HepG2 (cell line): Measurements from ENCODE around the gene LRRC8D. TPM values are rescaled to one million over a fixed set of nuclear protein-coding genes. Genes with fewer than 3 reads are reported as not detected.

ENCODE experiments used
- ARHGAP35 ChIP-seq: sonication (generic); formaldehyde crosslinking; IDR thresholded peaks from 2 replicates; pipeline ENCODE4 v1.9.0; 2022; ENCODE audit warnings: mild to moderate bottlenecking, inconsistent platforms, moderate library complexity, missing genetic modification reagents, borderline replicate concordance
- BRCA1 ChIP-seq: sonication (generic); formaldehyde crosslinking; IDR thresholded peaks from 2 replicates; pipeline ENCODE4 v1.4.0; 2020; ENCODE audit warnings: missing genetic modification reagents
- LCORL ChIP-seq, 2 experiments: fragments of 450-650 bp in 1 of 2; sonication (generic) in 1 of 2; formaldehyde crosslinking in 1 of 2; IDR thresholded peaks; 2 replicates each; pipeline versions ENCODE4 v1.5.0 to v1.6.1; 2017 to 2020; ENCODE audit warnings: antibody characterized with exemption in 1 of 2, missing genetic modification reagents in 1 of 2
- MTF2 ChIP-seq: sonication (generic); formaldehyde crosslinking; IDR thresholded peaks from 2 replicates; pipeline ENCODE4 v1.5.0; 2020; ENCODE audit warnings: missing genetic modification reagents, borderline replicate concordance
- NCOA5 ChIP-seq: sonication (generic); formaldehyde crosslinking; IDR thresholded peaks from 2 replicates; pipeline ENCODE4 v1.4.0; 2020; ENCODE audit warnings: missing genetic modification reagents
- PTBP1 ChIP-seq: fragments of 200-400 bp; formaldehyde crosslinking; IDR thresholded peaks from 2 replicates; pipeline ENCODE4 v1.6.1; 2018; ENCODE audit warnings: low read length, low read depth; ENCODE audit not compliant: poor library complexity, severe bottlenecking
- RARA ChIP-seq: IDR thresholded peaks from 2 replicates; pipeline ENCODE4 v1.6.1; 2016; ENCODE audit warnings: missing genetic modification reagents, missing compliant biosample characterization
- SKIL ChIP-seq: sonication (generic); formaldehyde crosslinking; IDR thresholded peaks from 2 replicates; pipeline ENCODE4 v1.8.0; 2022; ENCODE audit warnings: missing genetic modification reagents, mild to moderate bottlenecking, moderate library complexity, borderline replicate concordance
- SNAI1 ChIP-seq: sonication (generic); formaldehyde crosslinking; IDR thresholded peaks from 2 replicates; pipeline ENCODE4 v1.5.0; 2020; ENCODE audit warnings: mild to moderate bottlenecking, missing genetic modification reagents, borderline replicate concordance
- TBP ChIP-seq: sonication (generic); formaldehyde crosslinking; IDR thresholded peaks from 2 replicates; pipeline ENCODE4 v1.5.0; 2020; ENCODE audit warnings: missing genetic modification reagents
- TBX3 ChIP-seq: fragments of 450-650 bp; IDR thresholded peaks from 2 replicates; pipeline ENCODE4 v1.6.1; 2017; ENCODE audit warnings: antibody characterized with exemption, mild to moderate bottlenecking, inconsistent platforms, borderline replicate concordance
- ZGPAT ChIP-seq: IDR thresholded peaks from 2 replicates; pipeline ENCODE4 v1.6.1; 2016; ENCODE audit warnings: mild to moderate bottlenecking
- ZNF101 ChIP-seq: sonication (generic); formaldehyde crosslinking; IDR thresholded peaks from 2 replicates; pipeline ENCODE4 v1.4.0; 2020; ENCODE audit warnings: mild to moderate bottlenecking, low read depth, missing genetic modification reagents, borderline replicate concordance
- ZNF264 ChIP-seq: sonication (generic); formaldehyde crosslinking; IDR thresholded peaks from 2 replicates; pipeline ENCODE4 v1.4.0; 2020; ENCODE audit warnings: missing genetic modification reagents
- ZNF317 ChIP-seq: sonication (generic); formaldehyde crosslinking; IDR thresholded peaks from 2 replicates; pipeline ENCODE4 v1.5.0; 2020; ENCODE audit warnings: mild to moderate bottlenecking, missing genetic modification reagents
- ZNF354B ChIP-seq: sonication (generic); formaldehyde crosslinking; IDR thresholded peaks from 2 replicates; pipeline ENCODE4 v1.8.0; 2022; ENCODE audit warnings: mild to moderate bottlenecking, missing genetic modification reagents
- ZNF710 ChIP-seq: sonication (generic); formaldehyde crosslinking; IDR thresholded peaks from 2 replicates; pipeline ENCODE4 v1.5.0; 2020; ENCODE audit warnings: mild to moderate bottlenecking, missing genetic modification reagents, borderline replicate concordance
- ZNF740 ChIP-seq: sonication (generic); formaldehyde crosslinking; IDR thresholded peaks from 2 replicates; pipeline ENCODE4 v1.4.0; 2020; ENCODE audit warnings: missing genetic modification reagents
- ZNF782 ChIP-seq: sonication (generic); formaldehyde crosslinking; IDR thresholded peaks from 2 replicates; pipeline ENCODE4 v1.4.0; 2020; ENCODE audit warnings: missing genetic modification reagents, mild to moderate bottlenecking, borderline replicate concordance
- ZNF83 ChIP-seq: sonication (generic); formaldehyde crosslinking; IDR thresholded peaks from 2 replicates; pipeline ENCODE4 v1.4.0; 2020; ENCODE audit warnings: missing genetic modification reagents, mild to moderate bottlenecking, borderline replicate concordance
- ZSCAN5A ChIP-seq: sonication (generic); formaldehyde crosslinking; IDR thresholded peaks from 2 replicates; pipeline ENCODE4 v1.8.0; 2022; ENCODE audit warnings: mild to moderate bottlenecking, missing genetic modification reagents, borderline replicate concordance
- polyA plus RNA-seq, 8 experiments: library from polyadenylated mRNA; depleted of rRNA in 3 of 8; stranded (reverse) in 7 of 8; unstranded in 1 of 8; fragments of >200 nt; fragmentation: Illumina TruSeq in 4 of 8; extraction: Trizol in 4 of 8; gene quantifications; 2 replicates each; pipeline versions ENCODE4 v1.2.1 to v1.2.3, GENCODE V29; 2011 to 2016; ENCODE audit warnings: low read depth in 4 of 8, missing spikeins in 1 of 8, mixed read lengths in 1 of 8; ENCODE audit not compliant: insufficient read depth in 1 of 8
- total RNA-seq, 5 experiments: library from RNA; depleted of rRNA; stranded (reverse); fragments of >200 nt; fragmentation: Illumina TruSeq; extraction: Trizol; gene quantifications; 2 replicates each; pipeline ENCODE4 v1.2.3, GENCODE V29; 2016; ENCODE audit warnings: low read depth in 1 of 5

The LRRC8D gene
- total and polyA plus RNA-seq, 2 of the 13 experiments (the other 11 are each of a cell fraction or from before 2014, with no cell fraction given): 29.9 to 45.5 TPM

GRCh38 chr1:89938171-89939055, 117.6 kb downstream of the LRRC8D start (continued):
- peak; percentile 14; the same call in 1 of the 2 replicates for TF ChIP-seq TBX3
- TF ChIP-seq BRCA1 (CRISPR knock-in tag): 0 out of 2 replicates have a peak, but pooled peaks have one; percentile 27
- no peak for TF ChIP-seq ZNF317 (CRISPR knock-in tag)
- no peak for TF ChIP-seq SKIL (CRISPR knock-in tag)
- peak; percentile 44; the same call in 1 of the 2 replicates for TF ChIP-seq ZNF264 (CRISPR knock-in tag)
- TF ChIP-seq ZNF354B (CRISPR knock-in tag): no peak
- no peak for TF ChIP-seq ARHGAP35 (CRISPR knock-in tag)
- TF ChIP-seq RARA (CRISPR knock-in tag): peak; percentile 97
- no peak for TF ChIP-seq LCORL (IDR thresholded peaks at IDR 0.05)
- peak; percentile 53; the same call in 1 of the 2 replicates for TF ChIP-seq LCORL (CRISPR knock-in tag; IDR thresholded peaks at IDR 0.05)
- no peak for TF ChIP-seq ZNF83
- TF ChIP-seq SNAI1: no peak
- 0 out of 2 replicates have a peak, but pooled peaks have one; percentile 24 for TF ChIP-seq ZNF710 (CRISPR knock-in tag)
- no peak for TF ChIP-seq ZNF740 (CRISPR knock-in tag)
- no peak for TF ChIP-seq ZSCAN5A (CRISPR knock-in tag)
- no peak for TF ChIP-seq PTBP1
- TF ChIP-seq TBP: no peak
- TF ChIP-seq ZNF782: no peak
- no peak for TF ChIP-seq NCOA5
- no peak for TF ChIP-seq MTF2 (CRISPR knock-in tag)
- no peak for TF ChIP-seq ZNF101
- TF ChIP-seq ZGPAT (CRISPR knock-in tag): peak; percentile 41; the same call in 1 of the 2 replicates
